ENCODE data around the gene UBP1. TPM values are rescaled to one million over a fixed set of nuclear protein-coding genes. Genes with fewer than 3 reads are reported as not detected.

UBP1 gene
- total RNA-seq, 1 experiment from 2014 or later, result 69.5 TPM

DNA sequence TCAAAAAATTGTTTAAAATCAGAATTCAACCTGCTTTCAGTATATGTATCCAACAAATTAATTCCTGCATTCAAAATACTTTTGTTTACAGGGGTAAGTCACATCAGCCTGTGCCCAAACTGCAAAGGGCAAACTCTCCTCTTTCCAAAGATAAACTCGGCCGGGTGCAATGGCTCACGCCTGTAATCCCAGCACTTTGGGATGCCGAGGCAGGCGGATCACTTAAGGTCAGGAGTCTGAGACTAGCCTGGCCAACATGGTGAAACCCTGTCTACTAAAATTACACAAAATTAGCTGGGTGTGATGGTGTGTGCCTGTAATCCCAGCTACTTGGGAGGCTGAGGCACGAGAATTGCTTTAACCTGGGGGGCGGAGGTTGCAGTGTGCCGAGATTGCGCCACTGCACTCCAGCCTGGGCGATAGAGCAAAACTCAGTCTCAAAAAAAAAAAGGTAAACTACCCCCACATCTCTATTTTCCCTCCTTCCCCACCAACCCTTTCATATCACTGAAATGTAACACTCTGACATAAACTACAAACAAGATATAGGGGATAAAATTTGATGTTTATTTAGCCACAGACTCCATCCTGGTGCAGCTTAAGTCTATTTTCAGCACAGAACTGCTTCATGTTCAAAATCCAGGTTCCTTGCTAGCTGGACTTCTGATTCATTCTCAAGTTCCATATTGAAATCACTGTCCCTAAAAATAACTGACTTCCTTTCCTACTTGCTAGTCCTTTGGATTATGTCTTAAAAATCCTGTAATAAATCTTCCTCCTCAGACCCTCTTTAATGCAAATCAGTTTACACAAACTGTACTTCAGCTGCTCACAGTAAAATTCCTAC is 15.4 kb downstream of the UBP1 start:
- Histone ChIP-seq H3K79me2 (ENCODE audit: insufficient read depth, low read length) (peaks cover 96% of the 10 kb centered on the region), H3K4me1 (ENCODE audit: control insufficient read depth in 1 of 2, insufficient read depth in 2 of 2, low read length in 2 of 2) (peaks cover 20 to 39% of the 10 kb centered on the region in 2 experiments), H4K20me1 (ENCODE audit: insufficient read depth) (peaks cover 37% of the 10 kb centered on the region; the same call in 1 of the 2 replicates), H3K4me2 (ENCODE audit: low read length) (no peak overlapping the region), H3K27ac (ENCODE audit: low read depth, low read length) (no peak overlapping the region), H3K4me3 (replicated peaks in 1 of 2; ENCODE audit: low read depth in 1 of 2, low read length in 2 of 2) (no peak overlapping the region), H3K9ac (ENCODE audit: low read length) (no peak overlapping the region), H3K9me3 (ENCODE audit: control insufficient read depth in 1 of 2, insufficient read depth in 1 of 2, low read depth in 1 of 2, low read length in 2 of 2) (no peaks in the 10 kb centered on the region), H3K27me3 (ENCODE audit: insufficient read depth, low read length) (no peaks in the 10 kb centered on the region), H3K9me2 (ENCODE audit: insufficient read depth) (no peaks in the 10 kb centered on the region), H3K36me3 (ENCODE audit: control insufficient read depth in 1 of 2, insufficient read depth in 2 of 2, low read length in 2 of 2) (peaks cover 6 to 26% of the 10 kb centered on the region in 2 experiments; a peak in 2 of 4 replicates), H2AFZ (ENCODE audit: low read depth, low read length, poor library complexity, severe bottlenecking) (no peak overlapping the region)
- ChIA-PET RAD21 (ENCODE audit: low non-redundant PET in 1 of 2, low total read pairs in 2 of 2, uncharacterized antibody in 2 of 2, unreplicated experiment in 2 of 2) (no interaction called here), POLR2A (no interaction called here), CTCF (no interaction called here)
- DNase-seq (ENCODE audit: low read depth, low spot score) (no peak), ATAC-seq (no peak)
- TF ChIP-seq ZNF274 (IDR thresholded peaks at IDR 0.05; ENCODE audit: low read depth, low read length), result no peak
- TF ChIP-seq JUND (IDR thresholded peaks at IDR 0.05), result no peak
- TF ChIP-seq SRF (IDR thresholded peaks at IDR 0.05; ENCODE audit: low read depth), result no peak
- no peak for TF ChIP-seq POLR2A (IDR thresholded peaks at IDR 0.05; ENCODE audit: borderline replicate concordance, extremely low read depth, insufficient read depth, insufficient read length)
- TF ChIP-seq CTCF (IDR thresholded peaks at IDR 0.05 in 2 of 3, conservative IDR thresholded peaks at IDR 0.05 in 1 of 3; ENCODE audit: borderline replicate concordance in 1 of 3, insufficient read depth in 1 of 3, low read depth in 2 of 3, low read length in 2 of 3), result no peak
- TF ChIP-seq EGR1 (IDR thresholded peaks at IDR 0.05; ENCODE audit: low read depth), result no peak
- TF ChIP-seq FOSL1 (IDR thresholded peaks at IDR 0.05; ENCODE audit: low read depth), result no peak
- TF ChIP-seq RAD21 (IDR thresholded peaks at IDR 0.05; ENCODE audit: low read depth), result no peak
- no peak for TF ChIP-seq ZBTB33 (IDR thresholded peaks at IDR 0.05; ENCODE audit: extremely low read depth, insufficient replicate concordance, low read length)
- no peak for TF ChIP-seq SIN3A (IDR thresholded peaks at IDR 0.05; ENCODE audit: low read depth)
- TF ChIP-seq CEBPB (IDR thresholded peaks at IDR 0.05; ENCODE audit: low read depth), result no peak
- no peak for TF ChIP-seq ELF1 (IDR thresholded peaks at IDR 0.05; ENCODE audit: borderline replicate concordance, low read depth)
- TF ChIP-seq EZH2phosphoT487 (IDR thresholded peaks at IDR 0.05; ENCODE audit: borderline replicate concordance), result no peak
- no peak for TF ChIP-seq POLR2AphosphoS5 (IDR thresholded peaks at IDR 0.05; ENCODE audit: low read depth, low read length)
- no peak for TF ChIP-seq REST (IDR thresholded peaks at IDR 0.05; ENCODE audit: low read depth)
- intact Hi-C loops (cut with micrococcal nuclease), result no loop called here
- no TSS peak for BruUV-seq (replicated peaks)
